Kidney epithelial cell (primary cell): ENCODE measurements around the gene XKR3. TPM values are rescaled to one million over a fixed set of nuclear protein-coding genes. Genes with fewer than 3 reads are reported as not detected.

Experiments
- DNase-seq: peaks from one replicate; pipeline ENCODE4 v3.0.0-alpha.2; 2010; ENCODE audit warnings: low read depth
- H3K27me3 ChIP-seq: 2 replicates; pipeline ENCODE4 v1.6.0; 2011; ENCODE audit warnings: low read length; ENCODE audit not compliant: control insufficient read depth, insufficient read depth
- H3K36me3 ChIP-seq: 2 replicates; pipeline ENCODE4 v1.5.1; 2011; ENCODE audit warnings: low read length; ENCODE audit not compliant: control insufficient read depth, insufficient read depth
- H3K4me3 ChIP-seq: 2 replicates; pipeline ENCODE4 v1.5.1; 2011; ENCODE audit warnings: low read depth, mild to moderate bottlenecking, control low read depth, low read length
- CTCF ChIP-seq: IDR thresholded peaks from 2 replicates; pipeline ENCODE4 v1.5.1; 2011; ENCODE audit warnings: mild to moderate bottlenecking, moderate library complexity, low read length, control low read depth, inconsistent platforms; ENCODE audit not compliant: insufficient read depth, poor library complexity, severe bottlenecking
- total RNA-seq: library from RNA; depleted of rRNA; stranded (reverse); fragments of >200 nt; gene quantifications from 2 replicates; pipeline ENCODE4 v1.2.3, GENCODE V29; 2015

XKR3 gene
- total RNA-seq, 1 donor from 2014 or later, result not detected

- Histone ChIP-seq H3K4me3 (no peak overlapping the region), H3K27me3 (no peaks in the 10 kb centered on the region), H3K36me3 (no peaks in the 10 kb centered on the region)
- no peak for DNase-seq
- no peak for TF ChIP-seq CTCF
Observed at GRCh38 chr22:16829985-16830384, 4.8 kb upstream of the XKR3 start.

- H3K4me3 ChIP-seq, result no peak overlapping the region
- TF ChIP-seq CTCF, result no peak
- no peaks in the 10 kb centered on the region for H3K27me3 ChIP-seq
- H3K36me3 ChIP-seq, result no peaks in the 10 kb centered on the region
- no peak for DNase-seq
Observed at GRCh38 chr22:16828876-16829275, 3.7 kb upstream of the XKR3 start.

- no peaks in the 10 kb centered on the region for H3K27me3 ChIP-seq
- H3K36me3 ChIP-seq, result no peaks in the 10 kb centered on the region
- no peak for TF ChIP-seq CTCF
- H3K4me3 ChIP-seq, result no peak overlapping the region
- no peak for DNase-seq
Observed at GRCh38 chr22:16827506-16827905, 2.3 kb upstream of the XKR3 start.

- Histone ChIP-seq H3K27me3 (no peaks in the 10 kb centered on the region), H3K36me3 (no peaks in the 10 kb centered on the region), H3K4me3 (no peak overlapping the region)
- no peak for DNase-seq
- TF ChIP-seq CTCF, result no peak
Observed at GRCh38 chr22:16819249-16819648, 6.0 kb downstream of the XKR3 start.

- DNase-seq, result no peak
- no peaks in the 10 kb centered on the region for H3K27me3 ChIP-seq
- no peak for TF ChIP-seq CTCF
- H3K4me3 ChIP-seq, result no peak overlapping the region
- no peaks in the 10 kb centered on the region for H3K36me3 ChIP-seq
Observed at GRCh38 chr22:16818538-16818937, 6.7 kb downstream of the XKR3 start.

- H3K27me3 ChIP-seq, result no peaks in the 10 kb centered on the region
- TF ChIP-seq CTCF, result no peak
- no peak for DNase-seq
- no peaks in the 10 kb centered on the region for H3K36me3 ChIP-seq
- H3K4me3 ChIP-seq, result no peak overlapping the region
Observed at GRCh38 chr22:16815073-16815472, 10.1 kb downstream of the XKR3 start.
